HG03159 (cell line): ENCODE data around the gene MAN2A1.

Experiments used
- ATAC-seq: cut with Tn5 transposase; IDR thresholded peaks from one replicate; pipeline ENCODE4 v1.9.1; 2021; ENCODE audit warnings: mild to moderate bottlenecking, moderate library complexity; ENCODE audit not compliant: unreplicated experiment

Gene MAN2A1

DNA sequence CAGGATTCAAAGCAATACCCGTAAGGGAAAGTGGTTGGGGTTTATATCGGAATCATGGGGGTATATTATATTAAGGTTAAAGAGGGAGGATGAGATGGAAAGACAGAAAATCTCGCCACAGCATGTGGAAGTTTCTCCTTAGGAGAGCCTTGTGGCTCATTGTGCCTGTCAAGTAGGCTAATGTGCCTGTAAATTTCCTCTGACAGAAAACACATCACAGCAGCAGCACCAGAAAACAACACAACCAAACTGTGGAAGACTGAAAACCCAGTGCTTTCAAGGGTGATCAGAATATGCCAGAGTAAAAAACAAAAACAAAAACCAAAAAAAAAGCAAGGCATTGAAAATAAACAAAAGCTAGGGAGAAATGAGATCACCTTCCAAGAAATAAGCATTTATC is 11.3 kb upstream of the MAN2A1 start:
- no peak for ATAC-seq

DNA sequence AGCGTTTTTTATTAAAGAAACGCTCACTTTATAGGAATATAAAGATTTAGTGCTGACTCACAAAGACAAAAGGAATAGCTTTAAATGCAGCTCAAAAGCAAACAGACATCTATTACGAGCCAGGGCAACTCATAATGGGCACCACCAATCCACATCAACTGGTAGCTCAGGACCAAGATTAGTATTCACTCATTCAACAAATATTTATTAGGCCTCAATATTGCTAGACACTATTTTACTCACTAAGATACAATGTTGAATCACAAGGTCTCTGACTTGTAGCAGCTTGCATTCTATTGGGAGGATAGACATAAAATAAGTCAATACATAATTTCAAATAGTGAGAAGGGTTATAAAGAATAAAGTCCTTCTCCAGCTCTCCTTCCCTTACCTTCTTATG is 8.0 kb upstream of the MAN2A1 start:
- no peak for ATAC-seq

DNA sequence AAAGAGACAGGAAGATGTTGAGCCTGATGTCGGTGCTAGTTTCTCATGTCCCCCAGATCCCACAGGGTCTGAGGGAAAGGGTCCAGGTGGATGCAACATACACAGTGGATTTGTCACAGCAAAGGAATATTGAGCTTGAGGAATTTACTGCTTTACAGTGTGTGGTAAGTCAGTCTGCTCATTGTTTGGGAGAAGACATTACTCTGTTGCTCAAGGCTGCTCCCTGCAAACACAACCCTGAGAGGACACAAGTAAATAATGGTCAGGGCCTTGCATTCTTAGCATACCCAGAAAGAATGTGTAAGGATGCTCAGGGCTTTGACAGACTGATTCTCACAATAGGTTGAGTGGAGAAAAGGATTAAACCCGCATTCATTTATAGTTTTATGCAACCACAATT is 7.3 kb upstream of the MAN2A1 start:
- ATAC-seq, result no peak

DNA sequence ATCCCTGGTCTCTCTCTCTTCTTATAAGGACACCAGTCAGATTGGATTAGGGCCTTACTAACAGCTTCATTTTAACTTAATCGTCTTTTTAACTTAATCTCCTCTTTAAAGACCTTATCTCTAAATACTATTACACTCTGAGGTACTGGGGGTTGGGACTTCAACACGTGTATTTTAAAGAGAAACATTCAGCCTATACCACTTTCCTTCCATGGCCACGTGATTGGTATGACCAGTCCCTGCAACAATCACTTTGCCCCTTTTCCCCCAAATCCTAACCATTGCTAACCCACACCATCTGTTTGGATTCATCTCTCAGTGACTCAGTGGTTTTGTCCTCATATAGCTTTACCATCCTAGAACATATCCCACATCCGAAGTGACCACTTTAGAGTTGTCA is 3.8 kb upstream of the MAN2A1 start:
- ATAC-seq, result no peak

GRCh38 chr5:109688630-109688969 is 1.1 kb upstream of the MAN2A1 start:
- peak; percentile 7 for ATAC-seq

DNA sequence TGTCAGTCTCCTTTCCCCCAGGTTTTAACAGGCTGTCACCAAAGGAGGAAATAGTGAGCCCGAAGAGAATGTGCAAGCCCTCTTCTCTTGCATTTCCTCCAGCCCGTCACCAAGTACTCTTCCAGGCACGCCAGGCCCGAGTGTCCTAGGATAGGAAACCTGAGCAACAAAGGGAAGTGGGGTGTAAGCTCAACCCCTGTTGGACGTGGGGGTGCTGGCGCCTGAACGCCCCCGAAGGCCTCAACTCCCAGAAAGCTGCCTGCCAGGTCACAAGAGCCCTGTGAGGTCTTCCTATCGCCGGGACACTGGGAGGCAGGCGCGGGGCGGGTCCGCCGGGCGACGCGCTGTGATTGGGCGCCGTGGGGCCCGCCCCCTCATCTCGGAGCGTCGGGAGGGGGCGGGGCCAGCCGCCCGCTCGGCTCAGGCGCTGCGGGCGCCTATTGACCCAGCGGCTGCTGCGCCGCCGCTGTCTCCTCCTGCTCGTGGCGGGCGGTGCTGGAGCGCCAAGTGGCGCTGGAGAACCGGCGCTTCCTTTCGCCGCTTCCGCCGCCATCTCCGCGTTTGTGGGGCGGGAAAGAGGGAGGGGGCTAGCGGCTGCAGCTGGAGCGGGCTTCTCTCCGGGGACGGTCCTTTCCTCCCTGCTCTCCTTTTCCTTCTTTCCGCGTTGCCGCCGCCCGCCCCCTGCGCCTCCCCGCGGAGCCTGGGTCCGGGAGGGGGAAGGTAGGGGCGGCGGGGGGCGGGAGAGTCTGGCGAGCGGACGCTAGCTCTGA is 572 bp upstream of the MAN2A1 start:
- peak; percentile 81 for ATAC-seq

GRCh38 chr5:109690242-109690974 is 681 bp downstream of the MAN2A1 start:
- peak; percentile 7 for ATAC-seq

DNA sequence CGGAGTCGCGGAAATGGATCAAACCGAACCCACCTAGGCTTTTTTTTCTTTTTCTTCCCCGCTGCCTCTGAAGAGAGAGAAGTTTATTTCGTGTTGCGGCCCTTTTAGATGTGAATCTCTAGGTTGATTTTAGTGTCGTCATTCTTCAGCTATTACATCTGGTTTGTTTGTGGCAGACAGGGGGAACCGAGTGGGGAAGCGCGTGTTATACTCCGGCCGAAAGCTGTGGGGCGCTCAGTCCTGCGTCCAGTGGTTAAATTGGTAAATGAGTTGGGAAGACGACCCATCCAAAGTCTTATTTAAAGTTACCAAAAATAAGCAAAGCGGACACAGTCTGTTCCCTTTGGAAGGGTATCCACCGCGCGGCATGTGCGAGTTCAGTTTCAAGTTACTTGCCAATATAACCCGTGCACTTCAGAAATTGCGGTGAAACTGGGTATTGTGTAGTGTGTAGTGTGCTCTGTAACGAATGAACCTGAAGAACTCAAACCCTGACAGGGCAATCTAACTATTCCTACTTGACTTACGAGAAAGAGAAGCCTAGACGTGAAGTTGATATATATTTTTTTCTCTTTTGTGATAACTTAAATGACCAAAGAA is 1.3 kb downstream of the MAN2A1 start:
- ATAC-seq, result peak; percentile 22

DNA sequence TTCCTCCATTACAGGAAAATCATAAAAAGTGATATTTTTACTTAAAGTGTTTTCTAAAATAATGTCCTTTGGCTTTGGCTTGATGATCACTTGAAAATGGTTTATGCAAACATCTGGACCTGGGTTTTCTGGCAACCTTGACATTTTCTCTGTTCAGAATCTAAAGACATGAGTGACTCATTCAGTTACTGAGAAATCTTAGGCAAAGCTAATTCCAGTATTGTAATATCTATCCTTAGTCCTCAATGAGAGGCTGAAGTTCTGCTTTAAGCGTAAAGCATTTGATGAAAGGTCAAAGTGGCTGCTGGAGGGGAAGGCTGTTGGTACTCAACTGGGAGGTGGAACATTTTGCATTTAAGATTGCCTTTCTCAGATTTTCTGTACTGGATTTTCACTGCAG is 2.3 kb downstream of the MAN2A1 start:
- no peak for ATAC-seq

DNA sequence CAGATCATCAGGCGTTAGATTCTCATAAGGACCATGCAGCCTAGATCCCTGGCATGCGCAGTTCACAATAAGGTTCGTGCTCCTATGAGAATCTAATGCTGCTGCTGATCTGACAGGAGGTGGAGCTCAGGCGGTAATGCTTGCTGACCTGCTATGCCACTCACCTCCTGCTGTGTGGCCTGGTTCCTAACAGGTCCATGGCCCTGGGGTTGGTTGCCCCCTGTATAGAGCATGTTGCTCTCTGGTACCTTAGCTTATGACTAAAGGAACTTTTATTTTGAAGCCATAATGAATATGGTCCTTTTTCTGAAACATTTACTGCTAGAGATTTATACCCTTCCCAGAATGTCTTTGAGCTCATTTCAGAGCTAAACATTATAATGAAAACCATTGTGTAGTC is 3.1 kb downstream of the MAN2A1 start:
- ATAC-seq, result no peak

DNA sequence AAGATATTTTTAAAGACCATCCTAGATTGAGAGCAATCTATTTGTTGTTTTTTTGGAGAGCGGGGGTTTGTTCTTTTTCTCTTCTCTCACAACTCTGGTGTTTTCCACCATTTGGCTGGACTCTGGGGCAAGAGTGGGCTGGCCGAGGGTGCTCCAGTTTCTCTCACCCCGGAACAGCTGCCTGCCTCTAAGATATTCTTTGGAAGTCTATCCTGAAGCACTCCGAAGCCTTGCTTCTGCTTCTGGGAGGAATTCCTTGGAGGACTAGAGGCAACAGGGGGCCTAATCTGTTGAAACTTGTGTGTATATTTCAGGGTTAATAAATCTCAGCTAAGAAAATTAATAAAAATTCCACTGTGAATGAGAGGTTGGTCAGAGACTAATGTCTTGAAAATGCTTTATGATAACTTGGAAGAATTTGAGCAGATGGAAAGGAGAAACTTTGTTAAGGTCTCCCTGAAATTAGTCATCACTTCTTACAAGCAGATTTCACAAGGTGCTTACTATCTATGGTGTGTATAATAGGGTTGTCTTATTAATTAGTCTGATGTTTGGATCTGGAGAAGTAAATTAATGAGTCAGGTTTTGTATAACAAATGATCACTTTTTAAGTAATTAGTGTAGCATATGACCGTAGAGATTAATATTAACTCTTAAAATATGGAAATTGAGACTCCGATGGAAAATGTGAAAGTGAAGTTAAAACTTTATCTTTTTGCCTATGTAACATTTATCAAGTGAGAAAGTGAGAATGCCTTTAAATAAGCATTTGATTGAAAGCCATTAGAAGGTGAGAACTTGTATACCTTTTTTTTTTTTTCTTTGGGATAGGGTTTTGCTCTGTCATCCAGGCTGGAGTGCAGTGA is 4.0 kb downstream of the MAN2A1 start:
- ATAC-seq, result no peak

DNA sequence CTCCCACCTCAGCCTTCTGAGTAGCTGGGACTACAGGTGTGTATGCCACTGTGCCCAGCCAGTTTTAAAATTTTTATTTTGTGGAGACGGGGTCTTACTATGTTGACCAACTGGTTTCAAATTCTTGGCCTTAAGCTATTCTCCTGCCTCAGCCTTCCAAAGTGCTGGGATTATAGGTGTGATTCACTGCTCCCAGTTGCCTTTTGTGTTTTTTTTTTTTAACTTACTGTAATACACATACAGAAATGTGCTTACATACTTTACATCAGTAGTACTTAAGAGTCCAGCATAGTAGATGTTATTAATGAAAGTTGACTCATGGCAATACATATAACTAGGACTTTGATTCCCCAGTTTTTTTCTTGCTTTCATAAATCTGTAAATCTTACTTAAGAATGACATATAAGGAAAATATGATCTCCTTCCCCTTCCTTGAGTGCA is 4.7 kb downstream of the MAN2A1 start:
- ATAC-seq, result no peak

- ATAC-seq, result peak; percentile 64
These were observed 5.5 kb downstream of the MAN2A1 start for GRCh38 chr5:109695005-109695926.

DNA sequence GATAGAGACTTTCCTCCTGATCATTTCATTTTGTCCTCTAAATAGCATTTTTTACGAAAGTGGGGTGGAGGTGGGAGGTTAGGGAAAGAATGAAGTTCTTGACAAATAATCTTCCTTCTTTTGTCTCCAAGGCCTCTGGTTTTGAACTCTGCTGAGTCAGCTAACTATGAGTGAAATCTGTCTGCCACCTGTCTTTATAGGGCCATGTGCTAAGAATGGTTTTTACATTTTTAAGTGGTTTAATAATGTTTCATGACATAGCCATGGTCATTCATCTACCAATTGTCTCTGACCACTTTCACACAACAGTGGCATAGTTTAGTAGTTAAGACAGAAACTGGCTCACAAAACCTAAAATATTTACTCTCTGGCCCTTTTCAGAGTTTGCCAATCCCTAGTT is 7.6 kb downstream of the MAN2A1 start:
- no peak for ATAC-seq

DNA sequence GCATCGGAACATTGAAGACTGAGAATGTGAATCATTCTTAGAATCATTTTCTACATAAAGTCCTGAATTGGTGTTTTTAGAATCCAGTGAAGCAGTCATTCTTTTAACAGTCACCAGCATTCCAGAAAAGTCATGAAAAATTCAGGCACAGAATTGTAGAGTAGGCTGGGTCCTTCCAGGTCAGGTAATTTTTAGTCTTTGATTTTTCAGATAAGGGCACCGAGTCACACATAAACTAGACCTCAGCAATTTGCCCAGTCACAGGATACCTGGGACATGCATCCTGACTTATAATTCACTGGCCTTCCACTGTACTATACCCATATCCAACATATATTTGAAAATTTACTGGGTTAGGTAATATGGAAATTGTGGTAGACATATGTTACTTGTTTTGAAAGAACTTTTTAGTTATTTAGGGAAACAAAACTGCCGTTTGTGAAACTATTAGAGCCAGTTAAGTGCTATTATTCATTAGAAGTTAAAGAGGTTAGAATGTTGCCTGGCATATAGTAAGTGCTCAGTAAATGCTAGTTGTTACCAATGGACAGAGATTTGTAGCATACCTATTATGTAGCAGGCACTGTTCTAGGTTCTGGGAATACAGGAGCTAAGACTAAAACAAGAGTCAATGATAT is 10.9 kb downstream of the MAN2A1 start:
- ATAC-seq, result no peak

GRCh38 chr5:109701252-109701651 is 11.5 kb downstream of the MAN2A1 start:
- no peak for ATAC-seq

DNA sequence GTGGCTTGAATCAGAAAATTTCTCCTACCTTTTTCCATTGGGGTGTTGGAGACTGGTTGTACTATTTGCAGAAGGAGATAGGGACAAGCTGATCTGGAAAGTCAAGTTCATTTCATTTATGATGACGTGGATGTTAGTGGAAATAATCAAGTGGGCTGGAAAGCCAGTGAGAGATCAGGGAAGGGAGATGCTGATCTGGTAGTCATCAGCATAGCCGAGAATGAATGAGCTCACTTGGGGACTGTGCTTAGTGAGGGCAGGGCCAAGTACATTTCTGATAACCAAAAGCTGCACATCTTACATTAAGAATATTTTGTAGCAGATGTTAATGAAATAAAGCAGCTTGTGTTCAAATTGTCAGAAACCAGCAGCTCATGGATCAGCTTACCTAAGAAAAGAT is 12.1 kb downstream of the MAN2A1 start:
- ATAC-seq, result no peak

- ATAC-seq, result no peak
These were observed 13.4 kb downstream of the MAN2A1 start for GRCh38 chr5:109703166-109703565.

- ATAC-seq, result no peak
These were observed 14.1 kb downstream of the MAN2A1 start for GRCh38 chr5:109703829-109704228.
